ENCODE results near the gene COPG2.

COPG2 gene

DNA sequence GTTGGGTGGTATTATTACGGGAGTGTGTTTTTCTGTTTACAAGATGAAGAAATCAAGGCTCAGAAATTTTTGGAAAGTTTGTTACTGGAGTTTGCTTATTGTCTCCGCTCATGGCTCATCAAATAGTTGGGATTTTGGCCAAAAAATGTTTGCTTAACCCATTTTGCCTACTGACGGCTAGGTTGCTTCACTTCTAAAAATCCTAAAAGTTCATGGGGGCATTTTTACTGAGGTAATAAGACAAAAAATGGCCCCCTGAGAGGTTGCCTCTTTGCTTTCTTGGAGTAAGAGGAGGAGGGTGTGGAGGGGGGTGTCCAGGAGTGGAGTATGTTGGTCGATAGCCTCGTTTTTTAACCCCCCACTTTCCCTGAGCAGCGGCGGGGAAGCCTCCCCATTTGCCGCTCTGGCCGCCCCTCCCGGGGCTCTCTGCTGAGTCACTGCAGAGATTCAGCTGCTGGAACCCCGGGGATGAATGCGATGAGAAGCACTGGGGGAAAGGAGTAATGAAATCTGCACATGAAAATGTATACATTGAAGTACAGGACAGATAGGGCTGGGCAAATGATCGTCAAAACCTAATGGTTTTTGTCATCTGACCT, 175.2 kb downstream of the COPG2 start:
- no peak for DNase-seq (ENCODE audit: low spot score)

DNA sequence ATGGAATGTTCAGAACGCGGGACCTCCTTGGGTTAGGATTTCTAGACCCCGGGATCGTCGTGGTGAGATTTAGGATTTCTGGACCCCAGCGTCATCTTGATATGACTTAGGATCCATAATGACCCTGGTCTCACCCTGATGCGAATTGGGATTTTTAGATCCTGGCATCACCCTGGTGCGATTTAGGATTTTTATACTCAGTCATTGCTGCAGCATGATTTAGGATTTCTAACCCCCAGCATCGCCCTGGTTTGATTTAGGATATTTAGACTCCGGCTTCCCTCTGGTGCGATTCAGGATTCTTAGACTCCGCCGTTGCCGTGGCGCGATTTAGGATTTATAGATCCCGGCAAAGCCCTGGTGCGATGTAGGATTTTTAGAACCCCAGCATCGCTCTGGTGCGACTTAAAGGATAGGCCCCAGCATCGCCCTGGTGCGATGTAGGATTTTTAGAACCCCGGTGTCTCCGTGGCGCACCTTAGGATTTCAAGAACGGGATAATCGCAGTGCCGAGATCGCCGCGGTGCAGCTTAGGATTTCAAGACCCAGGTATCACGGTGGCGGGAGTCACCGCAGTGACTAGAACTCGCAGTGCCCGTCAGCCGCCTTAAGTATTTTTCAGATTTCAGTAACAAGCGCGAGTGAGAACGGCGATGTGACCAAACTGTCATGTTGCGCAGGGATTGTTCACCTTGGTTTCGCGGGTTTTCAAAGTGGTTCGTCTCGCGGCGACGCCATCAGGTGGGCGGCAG, 175.8 kb downstream of the COPG2 start:
- no peak for DNase-seq (ENCODE audit: low spot score)

DNA sequence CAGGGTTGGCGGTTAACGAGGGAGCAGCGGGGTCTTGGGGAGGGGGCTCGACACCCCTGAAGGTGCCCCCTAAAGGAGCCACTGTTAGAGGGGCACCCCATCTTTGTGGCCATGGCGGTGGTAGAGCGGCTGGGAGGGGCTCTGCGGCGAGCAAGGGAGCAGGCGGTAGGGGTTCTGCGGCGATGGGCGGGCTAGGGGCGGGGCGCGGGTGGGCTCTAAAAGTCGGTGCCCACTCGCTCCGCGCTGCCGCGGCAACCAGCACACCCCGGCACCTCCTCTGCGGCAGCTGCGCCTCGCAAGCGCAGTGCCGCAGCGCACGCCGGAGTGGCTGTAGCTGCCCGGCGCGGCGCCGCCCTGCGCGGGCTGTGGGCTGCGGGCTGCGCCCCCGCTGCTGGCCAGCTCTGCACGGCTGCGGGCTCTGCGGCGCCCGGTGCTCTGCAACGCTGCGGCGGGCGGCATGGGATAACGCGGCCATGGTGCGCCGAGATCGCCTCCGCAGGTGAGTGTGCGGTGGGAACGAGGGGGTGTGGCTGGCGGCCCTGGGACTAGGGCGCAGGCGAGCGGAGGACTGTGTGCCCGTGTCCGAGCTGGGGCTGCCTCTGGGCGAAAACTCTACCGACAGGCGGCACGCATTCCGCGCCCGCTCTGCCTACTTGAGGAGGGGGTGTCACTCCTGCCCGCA, 176.6 kb downstream of the COPG2 start, which contains the start of gene MEST:
MEST (plus strand) TSS at position 245 of the 682 bp plus-strand sequence; CDS start at position 474, 229 bp downstream.
- DNase-seq (ENCODE audit: low spot score), result no peak

DNA sequence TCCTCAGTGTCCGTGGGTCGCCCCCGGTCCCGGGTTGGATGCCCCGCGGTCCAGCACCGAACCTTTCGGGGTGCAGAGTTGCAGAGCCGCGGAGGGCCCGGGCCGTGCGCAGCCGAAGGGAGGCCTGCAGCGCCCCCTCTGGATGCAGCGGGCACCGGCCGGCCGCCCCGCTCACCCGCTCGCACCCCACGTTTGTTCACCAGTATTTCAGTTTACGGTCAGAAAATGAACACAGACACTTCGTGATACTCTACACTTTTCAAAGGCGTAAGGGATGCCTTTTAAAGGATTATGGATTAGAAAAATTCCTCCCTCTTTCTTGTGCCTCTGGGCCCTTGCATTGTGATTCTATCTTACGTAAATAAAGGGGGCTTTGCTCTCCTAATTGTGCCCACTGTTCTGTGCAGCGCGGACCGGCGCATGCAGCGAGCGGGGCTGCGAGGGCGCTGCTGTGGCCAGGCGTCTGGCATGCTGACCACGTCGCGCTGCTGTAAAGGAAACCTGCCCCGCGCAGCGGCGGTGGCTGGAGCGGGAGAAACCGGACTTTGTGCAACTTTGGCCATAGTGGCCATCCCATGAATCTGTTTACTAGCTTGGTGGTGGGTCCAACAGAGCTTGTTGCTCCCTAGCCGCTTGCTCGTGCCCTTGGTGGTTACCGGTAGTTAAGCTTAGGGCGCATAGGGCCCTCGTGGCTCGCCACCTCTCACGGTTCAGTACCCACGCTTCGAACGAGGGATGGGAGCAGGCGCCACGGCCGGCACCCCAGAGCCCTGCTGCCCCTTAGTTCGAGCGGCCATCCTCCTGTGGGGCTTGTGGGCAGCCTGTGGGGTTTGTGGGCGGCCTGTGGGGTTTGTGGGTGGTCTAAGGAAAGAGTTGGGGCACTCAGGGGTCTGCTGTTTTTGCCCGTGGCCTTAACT, 177.4 kb downstream of the COPG2 start:
- DNase-seq (ENCODE audit: low spot score), result no peak

DNA sequence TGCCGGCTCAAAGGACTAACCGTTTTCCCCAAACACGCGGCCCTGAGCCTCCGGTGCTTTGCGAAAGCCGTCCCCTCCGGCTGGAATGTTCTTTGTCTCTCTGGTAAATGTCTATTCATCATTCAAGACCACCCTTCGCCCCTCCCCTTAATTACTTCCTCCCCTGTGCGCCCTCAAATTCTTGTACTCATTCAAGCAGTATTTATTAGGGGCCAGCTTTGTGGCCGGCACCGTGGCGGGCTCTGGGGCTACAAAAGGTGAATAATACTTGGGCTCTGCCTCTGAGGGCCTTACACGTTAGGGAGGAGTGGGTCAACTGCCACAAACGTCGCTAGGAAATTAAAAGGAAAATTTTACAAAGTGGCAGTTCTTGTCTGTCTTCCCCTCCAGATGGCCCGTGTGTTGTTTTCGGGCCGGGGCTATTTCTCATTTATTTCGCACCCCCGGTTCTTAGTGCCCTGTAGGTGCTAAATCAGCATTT, 178.2 kb downstream of the COPG2 start:
- DNase-seq (ENCODE audit: low spot score), result no peak

DNA sequence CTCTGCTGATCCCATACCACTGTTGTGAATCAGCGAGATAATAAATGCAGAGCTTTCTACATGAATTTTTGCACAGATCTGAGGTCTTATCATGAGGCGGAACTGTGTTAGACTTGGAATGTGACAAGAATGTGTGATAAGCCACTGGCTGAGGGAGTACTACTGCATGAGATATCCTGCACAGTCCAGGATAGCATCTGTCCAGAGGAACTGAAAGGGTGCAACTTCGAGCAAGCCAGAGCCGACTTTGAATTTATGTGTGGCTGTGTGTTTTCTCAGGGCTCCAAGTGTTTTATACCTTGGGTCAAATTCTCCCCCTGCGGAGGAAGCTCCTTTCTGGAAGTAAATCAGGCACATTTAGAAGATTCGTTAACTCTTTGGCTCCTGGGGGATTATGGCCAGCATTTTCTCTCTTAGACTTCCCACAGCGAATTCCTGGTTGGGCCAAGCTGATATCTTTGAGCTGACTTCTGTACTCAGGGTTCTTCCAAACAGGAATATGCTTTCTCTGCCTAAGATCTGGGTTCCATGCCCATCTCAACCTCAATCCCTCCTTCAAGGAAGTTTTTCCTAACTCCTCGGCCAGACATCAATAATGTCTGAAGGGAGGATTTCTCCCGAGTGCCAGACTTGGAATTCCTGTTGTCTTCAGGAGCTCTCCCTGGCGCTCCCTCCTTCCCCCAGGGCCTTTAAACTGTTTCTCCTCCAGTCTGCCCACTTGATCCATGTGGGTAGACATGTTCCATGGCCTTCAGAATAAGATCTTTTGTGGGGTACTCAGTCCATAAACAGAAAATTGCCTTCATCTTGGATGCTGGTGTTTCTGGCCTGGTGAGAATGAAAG, 179.2 kb downstream of the COPG2 start:
- DNase-seq (ENCODE audit: low spot score), result no peak

DNA sequence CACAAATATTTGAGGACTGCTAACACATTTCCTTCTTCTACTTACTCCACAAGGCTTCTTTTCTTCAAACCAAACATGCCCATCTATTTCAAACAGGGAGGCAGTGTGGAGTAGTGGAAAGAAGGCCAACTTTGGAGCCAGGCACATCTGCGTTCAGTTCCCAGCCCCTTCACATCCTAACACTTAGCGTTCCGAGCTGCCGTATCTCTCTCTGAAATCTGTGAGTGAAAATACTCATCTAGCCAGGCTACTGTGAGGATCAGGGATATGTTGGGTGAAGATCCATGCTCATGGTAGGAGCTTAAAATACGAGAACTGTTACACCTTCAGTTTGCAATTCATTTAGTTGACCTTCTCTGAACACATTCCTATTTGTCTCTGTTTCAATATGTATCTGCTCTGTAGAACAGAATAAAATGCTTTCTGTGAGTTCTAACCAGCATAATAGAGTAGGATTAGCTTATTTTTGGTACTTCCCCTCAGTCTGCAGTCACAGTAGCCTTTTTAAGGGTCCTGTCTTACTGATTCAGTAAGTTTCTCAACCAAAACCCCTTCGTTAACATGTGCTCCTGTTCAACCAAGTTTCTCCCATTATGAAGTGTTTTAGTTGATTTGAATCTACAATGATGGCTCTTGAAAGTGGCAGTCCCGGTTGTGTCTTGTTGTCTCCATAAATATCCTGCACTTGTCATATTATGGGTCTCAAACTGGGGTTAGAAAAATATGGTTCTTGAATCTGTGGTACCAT, 180.0 kb downstream of the COPG2 start:
- DNase-seq (ENCODE audit: low spot score), result no peak

DNA sequence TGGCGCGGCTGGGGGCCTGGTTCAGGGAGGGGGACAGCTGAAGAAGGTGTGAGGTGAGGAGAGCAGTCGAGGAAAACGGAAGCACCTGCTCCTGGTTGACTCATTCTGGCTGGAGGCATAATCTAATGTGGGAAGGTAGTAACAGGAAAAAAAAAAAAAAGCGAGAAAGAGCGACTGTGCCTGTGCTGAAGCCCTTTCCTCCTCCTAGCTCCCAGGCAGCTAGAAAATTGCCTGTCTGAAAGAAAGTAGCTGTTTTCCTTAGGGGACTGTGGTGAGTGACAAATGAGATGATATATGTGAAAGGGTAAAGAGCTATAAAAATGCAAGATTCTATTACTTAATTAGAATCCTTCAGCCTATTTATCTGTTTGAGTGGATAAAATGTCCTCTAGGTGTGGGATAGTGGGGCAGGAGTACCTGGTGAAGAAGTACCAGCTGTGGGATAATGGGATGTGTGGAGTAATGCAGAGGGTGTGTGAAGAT, 181.6 kb downstream of the COPG2 start:
- DNase-seq (ENCODE audit: low spot score), result no peak

DNA sequence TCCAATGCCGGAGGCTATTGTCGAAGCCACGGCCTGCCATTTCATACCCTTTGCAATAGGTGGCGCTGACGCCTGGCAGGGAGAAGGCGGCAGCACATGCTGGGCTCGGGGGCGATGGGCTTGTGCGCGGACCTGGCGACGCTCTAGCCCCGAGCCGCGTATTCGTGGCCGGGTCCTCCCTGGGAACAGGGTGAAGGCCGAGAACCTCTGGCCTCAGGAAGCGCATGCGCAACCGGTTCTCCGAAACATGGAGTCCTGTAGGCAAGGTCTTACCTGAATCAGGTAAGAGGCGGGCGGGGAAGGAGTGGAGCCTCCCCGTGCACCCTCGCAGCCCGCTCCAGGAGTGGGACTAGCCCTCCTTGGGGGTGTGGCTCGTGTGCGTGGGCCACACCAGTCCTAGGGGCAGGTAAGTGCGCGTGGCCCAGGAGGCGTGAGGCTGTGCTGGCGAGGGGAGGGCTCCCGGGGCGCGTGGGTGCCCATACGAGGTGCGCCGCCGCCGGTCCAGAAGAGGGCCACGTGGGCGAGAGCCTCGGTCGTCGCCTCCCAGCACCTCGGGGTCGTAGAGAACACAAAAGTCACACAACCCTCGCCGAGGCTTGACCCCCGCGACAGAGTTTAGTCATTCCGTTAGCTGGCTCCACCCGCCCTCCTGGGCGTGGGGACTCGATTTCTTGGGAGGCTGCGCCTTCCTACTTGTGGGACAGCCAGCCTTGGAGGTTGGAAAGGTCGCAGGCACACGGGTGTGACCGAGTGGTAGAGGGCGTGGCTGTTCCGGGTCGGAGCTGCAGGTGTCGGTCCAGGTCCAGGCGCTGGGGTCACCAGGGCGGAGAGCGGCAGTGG, 182.2 kb downstream of the COPG2 start:
- peak; percentile 7 for DNase-seq (ENCODE audit: low spot score)

DNA sequence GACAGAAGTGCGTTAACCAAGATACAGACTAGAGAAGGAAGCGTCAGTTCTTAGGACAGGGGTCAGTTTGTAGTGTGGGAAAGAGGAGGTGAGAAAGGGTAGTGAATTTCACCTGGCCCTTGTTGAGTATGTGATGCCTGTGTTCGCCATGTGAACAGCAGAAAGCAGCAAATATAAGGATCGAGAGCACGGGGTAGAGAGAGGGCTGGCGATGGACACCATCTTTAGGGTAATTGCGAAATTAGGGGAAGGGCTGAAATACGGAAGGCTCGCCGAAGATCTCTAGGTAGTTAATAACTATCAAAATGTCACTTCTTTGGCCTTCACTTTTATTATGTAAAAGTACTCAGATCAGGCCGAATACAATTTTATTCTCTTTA, 182.8 kb downstream of the COPG2 start:
- DNase-seq (ENCODE audit: low spot score), result no peak

DNA sequence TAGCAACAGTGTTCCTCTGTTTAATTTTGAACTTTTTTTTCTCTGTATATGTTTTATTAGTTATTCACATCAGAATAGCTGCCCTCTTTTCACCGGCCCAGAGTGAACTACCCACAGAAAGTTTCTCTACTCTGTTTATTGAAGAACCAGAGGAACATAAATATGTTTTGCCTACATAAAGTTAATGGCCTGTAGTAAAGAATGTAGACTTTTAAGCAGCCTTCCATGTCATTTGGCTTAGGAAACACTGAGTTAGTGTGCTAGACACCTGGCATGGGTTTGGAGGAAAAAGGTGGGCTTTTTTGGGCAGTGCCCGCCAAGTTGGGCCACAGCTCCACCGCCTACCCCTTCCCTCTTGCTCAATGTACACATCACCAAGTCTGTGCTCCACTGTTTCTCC, 185.5 kb downstream of the COPG2 start:
- no peak for DNase-seq (ENCODE audit: low spot score)

DNA sequence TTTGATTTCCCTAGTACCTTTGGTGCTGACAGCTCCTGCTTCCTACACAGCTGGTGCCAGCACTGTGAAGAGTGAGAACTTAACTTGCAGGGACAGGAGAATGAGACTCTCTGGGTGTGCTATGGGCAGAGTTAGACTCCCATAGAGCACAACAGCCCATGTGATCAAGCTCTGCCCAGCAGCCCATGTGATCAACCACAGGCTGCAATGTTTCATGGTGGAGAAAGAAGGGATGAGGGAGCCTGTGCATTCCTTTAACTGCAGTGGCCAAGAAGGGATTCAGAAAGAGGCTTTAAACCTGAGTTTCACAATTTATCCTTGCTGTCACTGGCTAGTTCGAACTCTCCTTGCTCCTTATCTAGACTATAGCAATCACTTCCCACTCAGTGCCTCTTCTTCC, 186.7 kb downstream of the COPG2 start:
- DNase-seq (ENCODE audit: low spot score), result no peak

DNA sequence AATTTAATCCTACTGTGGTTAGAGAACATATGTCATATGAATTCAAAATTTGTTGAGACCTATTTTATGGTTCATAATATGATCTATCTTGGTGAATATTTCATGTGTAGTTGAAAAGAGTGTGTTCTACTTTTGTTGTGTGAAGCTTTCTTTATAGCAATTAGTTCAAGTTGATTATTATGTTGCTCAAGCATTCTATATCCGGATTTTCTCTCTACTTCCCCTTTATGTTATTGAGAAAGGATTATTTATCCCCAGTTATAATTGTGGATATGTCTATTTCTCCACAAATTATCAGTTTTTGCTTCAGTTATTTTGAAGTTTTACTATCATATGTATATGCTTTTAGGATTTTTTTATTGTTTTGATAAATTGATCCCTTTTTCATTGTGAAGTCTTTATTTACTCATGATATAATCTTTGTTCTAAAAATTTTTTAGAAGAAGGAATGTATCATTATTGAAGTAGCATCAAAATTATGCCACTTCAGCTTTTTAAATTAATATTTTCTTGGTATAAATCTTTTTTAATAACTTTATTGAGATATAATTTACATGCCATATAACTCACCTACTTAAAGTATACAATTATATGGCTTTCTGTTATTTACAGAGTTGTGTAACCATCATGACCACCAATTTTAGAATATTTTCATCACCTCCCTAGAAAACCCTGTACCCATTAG, 188.7 kb downstream of the COPG2 start:
- no peak for DNase-seq (ENCODE audit: low spot score)

DNA sequence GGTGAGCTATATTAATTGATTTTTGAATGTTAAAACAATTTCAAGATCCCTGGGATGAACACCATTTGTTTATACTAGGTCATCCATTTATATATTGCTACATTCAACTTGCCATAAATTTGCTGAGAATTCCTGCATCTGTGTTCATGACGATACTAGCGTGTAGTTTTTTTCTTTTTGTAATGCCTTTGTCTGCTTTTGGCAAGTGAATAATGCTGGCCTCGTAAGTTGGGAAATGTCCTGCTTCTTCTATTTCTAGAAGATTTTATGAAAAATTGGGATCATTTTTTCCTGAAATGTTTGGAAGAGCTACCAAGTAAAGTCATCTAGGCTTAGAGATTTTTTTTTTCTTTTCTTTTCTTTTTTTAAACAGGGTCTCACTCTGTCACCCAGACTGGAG, 189.6 kb downstream of the COPG2 start:
- DNase-seq (ENCODE audit: low spot score), result no peak

DNA sequence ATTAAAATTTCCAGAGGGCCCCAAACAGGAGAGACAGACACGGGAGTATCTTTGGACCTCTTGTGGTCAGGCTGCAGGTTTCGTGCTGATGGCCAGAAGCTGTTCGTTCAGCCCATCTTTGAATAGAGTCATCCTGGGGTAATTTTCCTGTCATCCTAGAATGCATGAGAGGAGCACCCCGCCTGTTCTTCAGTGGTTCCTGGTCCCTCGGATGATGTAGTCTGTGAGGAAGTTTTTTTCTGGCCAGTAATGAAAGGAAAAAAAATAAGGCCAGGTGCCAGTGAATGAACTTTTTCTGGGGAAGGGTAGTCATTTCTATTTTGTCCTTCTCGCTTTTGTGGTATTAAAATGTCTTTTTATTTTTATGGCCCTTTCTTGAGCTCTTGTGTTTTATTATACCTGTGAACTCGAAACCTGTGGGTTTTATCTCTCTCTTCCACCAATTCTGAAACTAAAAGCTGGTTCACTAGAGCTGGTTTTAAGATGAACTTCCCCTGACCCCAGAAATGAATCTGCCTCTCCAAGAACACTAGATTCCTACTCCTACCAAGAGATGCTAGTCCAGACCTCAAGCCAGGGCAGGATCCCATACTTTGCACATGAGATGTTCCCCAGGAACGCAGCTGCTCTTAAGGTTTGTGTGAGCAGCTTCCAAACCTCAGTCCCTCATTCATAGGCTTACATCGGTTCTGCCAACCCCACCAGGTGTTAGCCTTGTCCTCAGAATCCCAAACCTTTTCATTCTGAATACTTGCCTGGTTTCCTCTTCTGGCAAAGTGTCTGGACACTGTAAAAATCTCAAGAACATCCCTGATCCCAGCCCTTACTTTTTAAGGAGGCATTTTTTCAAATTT, 192.0 kb downstream of the COPG2 start:
- DNase-seq (ENCODE audit: low spot score), result no peak

DNA sequence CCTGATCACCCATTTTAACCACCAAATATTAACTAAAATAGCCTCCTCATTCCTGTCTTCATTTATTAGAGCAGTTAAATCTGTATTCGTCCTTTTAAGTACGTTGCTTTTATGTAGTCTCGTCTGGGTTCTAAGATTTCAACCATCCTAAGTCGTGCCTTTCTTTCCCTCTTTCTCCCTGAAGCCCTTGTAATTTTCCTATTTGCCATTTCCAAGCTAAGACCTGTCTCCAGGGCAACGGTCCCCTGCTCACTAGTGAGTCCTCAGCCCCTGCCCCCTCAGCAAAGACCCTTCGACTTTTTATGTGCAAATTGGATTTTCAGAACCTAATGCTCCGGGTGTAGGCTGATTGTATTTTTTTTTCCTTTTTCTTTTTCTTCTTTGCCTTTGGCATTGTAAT, 192.8 kb downstream of the COPG2 start:
- no peak for DNase-seq (ENCODE audit: low spot score)

DNA sequence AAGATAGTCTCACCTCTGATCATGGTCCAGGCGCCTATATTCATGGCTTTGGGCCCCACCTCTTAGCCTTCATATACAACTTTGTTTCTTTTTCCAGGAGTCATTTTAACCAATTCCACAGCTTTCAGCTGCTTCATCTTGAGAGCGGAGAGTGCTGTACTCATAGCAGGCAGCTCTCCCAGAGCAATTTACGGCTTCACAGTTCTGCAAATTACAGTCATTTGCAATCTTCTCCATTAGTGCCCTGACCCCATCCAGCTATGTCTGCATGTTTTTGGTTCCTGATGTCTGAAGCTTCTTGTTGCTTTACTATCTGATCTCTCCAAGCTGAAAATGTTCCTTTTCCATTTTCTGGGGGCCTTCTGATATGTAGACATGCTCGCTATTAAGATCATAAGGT, 194.7 kb downstream of the COPG2 start:
- DNase-seq (ENCODE audit: low spot score), result no peak

DNA sequence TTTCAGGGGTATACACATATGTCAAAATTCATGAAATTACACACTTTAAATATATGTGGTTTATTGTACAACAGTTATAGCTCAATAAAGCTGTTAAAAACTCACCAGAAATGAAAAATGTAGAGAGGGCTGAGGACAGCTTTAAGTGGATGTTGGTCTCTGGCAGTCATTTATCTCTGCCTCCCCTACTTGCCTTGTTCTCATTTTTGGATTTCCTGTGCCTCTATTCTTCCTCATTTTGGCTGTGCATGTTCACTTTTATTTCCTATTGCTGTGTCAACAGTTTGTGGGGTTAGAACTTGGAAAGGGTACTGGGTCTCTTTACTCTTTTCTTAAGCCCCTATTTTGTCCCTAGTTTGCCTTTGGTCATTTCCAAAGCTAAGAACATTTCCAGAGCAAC, 195.3 kb downstream of the COPG2 start:
- no peak for DNase-seq (ENCODE audit: low spot score)
